Fibroblast of gingiva (primary cell): ENCODE measurements around the gene LDAH.

Experiments used
- DNase-seq: peaks from one replicate; pipeline ENCODE4 v3.0.0-alpha.2; 2011; ENCODE audit warnings: low read depth

The LDAH gene

GRCh38 chr2:20771299-20771698, 51.6 kb downstream of the LDAH start:
- DNase-seq = peak; percentile 75

- DNase-seq = no peak
Observed at GRCh38 chr2:20766798-20767644, 55.9 kb downstream of the LDAH start.

DNA sequence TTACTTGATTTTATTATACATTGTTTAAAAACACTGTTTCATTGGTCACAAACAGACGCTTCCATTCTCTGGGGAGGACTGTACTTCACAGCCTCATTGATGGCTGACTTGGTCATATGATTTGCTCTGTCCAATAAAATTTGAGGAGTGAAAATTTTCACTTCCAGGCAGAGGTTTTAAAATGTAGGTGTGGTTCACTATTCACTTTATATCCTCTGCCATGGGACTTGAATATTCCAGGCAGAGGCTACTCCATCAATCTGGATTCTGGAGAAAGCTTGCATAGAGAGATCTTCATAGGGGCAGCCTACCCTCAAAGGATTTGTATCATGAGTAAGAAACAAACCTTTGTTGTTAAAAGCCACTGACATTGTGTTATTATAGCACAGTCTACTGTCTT, 56.7 kb downstream of the LDAH start:
- DNase-seq = no peak

DNA sequence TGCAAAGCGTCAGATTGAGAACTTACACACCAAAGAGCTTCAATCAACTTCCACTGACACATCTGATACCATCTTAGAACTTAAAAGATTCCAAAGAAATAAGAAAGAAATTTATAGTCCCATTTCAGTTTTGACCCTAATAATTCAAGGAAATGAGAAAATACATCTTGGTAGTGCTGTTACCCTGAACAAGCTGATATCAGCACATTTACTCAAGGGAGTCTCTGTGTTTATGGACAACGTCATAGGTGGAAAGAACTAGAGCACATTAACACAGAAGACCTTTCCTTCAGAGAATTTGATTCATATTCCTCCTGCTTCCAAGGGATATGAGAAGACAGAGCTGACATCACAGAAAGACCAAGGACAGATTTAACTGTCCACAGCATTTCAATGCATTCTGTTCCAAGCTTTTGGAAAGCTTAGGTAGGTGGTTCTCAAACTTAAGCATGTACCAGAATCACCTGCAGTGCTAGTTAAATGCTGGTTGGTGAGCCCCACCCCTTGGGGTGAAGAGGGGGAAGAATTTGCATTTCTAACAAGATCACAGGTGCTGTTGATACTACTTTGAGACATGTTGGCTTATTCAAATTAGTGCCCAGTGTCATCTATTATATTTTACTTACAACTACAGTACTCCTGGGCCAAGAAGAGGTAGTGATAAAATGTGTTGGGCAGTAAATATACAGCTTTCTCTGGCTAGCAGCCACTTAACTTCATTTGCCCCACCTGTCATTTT, 59.8 kb downstream of the LDAH start:
- DNase-seq = no peak

- no peak for DNase-seq
Observed at GRCh38 chr2:20759487-20759886, 63.4 kb downstream of the LDAH start.

- no peak for DNase-seq
Observed at GRCh38 chr2:20758997-20759396, 63.9 kb downstream of the LDAH start.

- DNase-seq = no peak
Observed at GRCh38 chr2:20757405-20758090, 65.4 kb downstream of the LDAH start.

DNA sequence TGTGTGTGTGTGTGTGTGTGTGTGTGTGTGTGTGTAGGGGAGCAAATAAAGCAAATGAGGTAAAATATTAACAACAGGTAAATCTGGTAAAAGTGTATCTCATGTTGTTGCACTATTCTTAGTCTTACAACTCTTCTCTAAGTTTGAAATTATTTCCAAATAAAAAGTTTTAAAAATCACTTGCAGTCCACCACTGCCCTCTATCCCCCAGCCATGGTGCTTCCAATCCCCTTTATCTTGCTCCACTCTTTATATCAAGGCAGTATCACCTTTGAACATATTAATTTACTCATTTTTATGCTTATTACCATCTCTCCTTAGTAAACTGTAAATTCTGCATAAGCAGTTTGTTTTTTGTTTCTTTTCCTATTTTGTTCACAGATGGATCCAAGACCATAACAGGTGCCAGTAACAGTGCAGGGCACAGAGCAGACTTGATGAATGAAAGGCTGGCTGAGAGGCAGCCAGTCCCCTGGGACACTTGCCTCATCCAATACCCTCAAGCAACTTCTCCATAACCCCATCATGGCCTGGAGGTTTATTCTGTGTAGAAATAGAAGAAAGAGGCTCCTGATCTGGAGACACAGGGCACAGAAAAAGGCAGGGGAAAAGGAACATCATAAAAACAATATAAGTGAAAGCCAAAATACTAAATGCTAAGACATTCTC, 67.6 kb downstream of the LDAH start:
- DNase-seq = no peak

- DNase-seq = no peak
Observed at GRCh38 chr2:20752293-20752692, 70.6 kb downstream of the LDAH start.

DNA sequence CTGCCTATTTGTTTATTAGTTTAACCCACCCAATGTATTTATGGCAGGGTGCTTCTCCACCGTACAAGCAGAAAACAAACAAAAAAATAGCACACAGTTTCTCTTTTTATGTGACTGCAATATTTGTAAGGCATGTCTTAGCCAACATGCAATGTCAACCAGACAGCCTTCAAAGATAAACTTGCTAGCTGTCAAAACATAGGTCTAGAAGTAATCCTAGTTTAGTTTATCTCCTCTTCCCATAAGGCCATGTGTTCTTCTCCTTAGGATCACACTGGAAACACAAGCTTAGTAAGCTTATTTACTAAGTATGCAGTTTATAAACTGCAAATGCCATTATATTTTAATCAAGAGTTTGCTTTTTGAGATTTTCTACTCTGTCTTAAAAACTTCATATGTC, 75.6 kb downstream of the LDAH start:
- no peak for DNase-seq

DNA sequence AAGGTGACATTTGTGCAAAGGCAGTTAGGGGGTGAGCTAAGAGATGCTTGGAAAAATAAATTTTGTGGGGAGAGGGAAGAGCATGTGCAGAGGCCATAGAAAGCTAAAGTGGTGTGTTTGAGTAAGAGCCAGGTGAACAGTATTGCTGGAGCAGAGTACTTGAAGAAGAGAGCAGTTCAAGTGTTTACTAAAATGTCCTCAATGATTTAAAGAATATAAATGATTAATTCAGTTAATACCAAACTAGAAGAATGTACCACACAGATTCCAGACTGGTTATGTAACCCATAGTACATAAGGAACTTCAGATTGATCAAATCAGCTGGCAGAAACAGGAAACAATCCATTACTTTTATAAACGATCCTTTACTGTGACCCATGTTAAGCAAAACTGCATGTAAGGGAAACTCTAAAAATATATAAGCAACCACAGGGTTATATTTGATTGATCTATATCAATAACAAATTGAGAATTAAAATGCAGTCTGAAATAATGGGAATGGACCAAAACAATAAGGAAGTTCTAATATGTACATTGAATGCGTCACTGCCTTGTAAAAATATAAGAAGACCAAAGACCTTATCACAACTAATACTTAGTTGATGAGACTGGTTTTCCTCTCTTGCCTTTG, 76.9 kb downstream of the LDAH start:
- no peak for DNase-seq

DNA sequence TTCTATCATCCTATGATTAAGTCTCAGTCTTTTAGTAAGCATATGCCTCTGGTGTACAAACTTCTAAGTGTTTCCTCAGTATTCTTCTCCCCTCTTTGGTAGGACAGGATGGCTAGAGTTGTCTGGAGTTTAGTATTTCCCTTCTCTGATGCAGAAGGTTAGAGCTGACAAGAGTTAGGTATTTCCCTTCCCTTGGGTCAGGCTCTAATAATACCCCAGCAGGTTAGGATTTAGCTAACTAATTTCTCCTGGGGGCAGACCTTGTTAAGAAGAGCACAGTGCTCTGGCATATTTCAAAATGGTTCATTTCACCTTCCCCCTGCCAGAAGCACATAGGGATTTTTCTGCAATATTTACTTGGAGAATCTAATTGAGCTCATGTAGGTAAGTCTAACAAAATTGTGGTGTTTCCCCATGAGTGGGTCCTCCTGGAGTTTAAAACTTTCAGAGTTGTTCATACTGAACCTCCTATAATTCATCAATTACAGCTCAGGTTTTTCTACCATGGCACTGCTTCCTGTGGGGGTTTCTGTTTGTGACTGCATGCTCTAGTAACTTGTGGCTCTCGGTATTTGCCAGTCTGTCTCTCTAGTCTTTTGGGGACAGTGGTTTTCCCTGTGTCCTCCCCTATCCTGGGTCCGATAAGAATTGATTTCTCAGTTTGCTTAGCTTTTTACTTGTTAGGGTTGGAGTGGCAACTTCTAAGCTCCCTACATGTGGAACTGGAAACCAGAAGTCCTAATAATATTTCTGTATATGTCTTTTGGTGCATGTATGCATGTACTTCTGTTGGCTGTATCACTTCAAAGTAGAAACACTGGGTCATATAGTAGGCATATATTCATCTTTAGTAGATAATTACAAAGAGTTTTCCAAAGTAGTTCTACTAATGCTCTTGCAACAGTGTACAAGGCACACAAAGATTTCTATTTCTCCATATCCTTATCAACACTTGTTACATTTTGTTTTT, 78.2 kb downstream of the LDAH start:
- DNase-seq = no peak

GRCh38 chr2:20738772-20739171, 84.1 kb downstream of the LDAH start:
- DNase-seq = peak; percentile 15

DNA sequence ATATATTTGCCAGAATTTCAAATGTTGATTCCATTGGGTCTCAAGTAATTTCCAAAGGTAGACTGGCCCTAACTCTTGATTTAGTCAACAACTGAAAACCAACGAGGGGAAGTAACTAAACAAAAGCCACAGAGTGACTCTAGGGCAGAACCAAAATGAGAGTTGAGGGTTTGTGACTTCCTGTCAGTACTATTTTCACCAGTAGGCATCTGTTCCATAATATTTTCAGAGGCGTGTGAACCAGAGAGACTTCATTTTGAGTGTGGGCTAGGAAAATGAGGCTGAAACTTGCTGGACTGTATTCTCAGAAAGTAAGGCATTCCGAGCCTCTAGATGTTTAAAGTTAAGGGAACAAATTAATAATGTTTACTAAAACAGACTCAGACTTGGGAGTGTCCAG, 85.4 kb downstream of the LDAH start:
- no peak for DNase-seq

GRCh38 chr2:20728114-20728758, 94.7 kb downstream of the LDAH start:
- DNase-seq = no peak

- no peak for DNase-seq
Observed at GRCh38 chr2:20726913-20727312, 96.0 kb downstream of the LDAH start.

- DNase-seq = no peak
Observed at GRCh38 chr2:20725782-20726181, 97.1 kb downstream of the LDAH start.

- DNase-seq = no peak
Observed at GRCh38 chr2:20724500-20725053, 98.3 kb downstream of the LDAH start.

DNA sequence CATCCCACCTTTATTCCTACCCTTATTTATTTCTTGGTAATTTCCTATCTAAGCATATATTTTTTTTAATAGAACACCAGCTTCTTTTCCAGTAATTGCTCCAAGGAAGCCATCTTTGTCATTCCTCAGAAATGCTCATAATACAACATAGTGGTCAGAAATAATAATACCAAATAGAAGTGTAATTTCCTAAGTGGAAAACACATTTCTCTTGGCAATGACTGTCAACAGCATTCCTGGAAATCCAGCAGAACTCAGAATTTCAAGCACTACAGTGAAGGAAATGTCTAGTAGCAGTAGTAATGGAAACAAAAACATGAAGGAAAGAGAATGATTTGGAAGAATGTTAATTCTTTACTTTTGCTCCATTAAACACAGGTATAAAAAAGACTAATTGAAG, 99.4 kb downstream of the LDAH start:
- peak; percentile 21 for DNase-seq
